MM.1S (cell line): ENCODE data around the gene STEAP2.

Source experiments
- EZH2 ChIP-seq: fragments of 300-600 bp; sonication (generic); optimal IDR thresholded peaks from 2 replicates; pipeline ENCODE3; 2017; ENCODE audit warnings: low read depth, mild to moderate bottlenecking, antibody characterized with exemption, low read length, mixed read lengths
- EZH2phosphoT487 ChIP-seq: fragments of 300-600 bp; sonication (generic); IDR thresholded peaks from 2 replicates; pipeline ENCODE4 v1.6.1; 2018; ENCODE audit warnings: antibody characterized with exemption, low read length
- TF ChIP-seq, protein P1 (sequence below): fragments of 300-600 bp; sonication (generic); IDR thresholded peaks from 2 replicates; pipeline ENCODE4 v1.5.1; 2016; ENCODE audit warnings: antibody characterized with exemption, low read length, mixed read lengths

GRCh38 chr7:90191648-90192047 is 19.9 kb upstream of the STEAP2 start:
- TF ChIP-seq, protein P1, sequence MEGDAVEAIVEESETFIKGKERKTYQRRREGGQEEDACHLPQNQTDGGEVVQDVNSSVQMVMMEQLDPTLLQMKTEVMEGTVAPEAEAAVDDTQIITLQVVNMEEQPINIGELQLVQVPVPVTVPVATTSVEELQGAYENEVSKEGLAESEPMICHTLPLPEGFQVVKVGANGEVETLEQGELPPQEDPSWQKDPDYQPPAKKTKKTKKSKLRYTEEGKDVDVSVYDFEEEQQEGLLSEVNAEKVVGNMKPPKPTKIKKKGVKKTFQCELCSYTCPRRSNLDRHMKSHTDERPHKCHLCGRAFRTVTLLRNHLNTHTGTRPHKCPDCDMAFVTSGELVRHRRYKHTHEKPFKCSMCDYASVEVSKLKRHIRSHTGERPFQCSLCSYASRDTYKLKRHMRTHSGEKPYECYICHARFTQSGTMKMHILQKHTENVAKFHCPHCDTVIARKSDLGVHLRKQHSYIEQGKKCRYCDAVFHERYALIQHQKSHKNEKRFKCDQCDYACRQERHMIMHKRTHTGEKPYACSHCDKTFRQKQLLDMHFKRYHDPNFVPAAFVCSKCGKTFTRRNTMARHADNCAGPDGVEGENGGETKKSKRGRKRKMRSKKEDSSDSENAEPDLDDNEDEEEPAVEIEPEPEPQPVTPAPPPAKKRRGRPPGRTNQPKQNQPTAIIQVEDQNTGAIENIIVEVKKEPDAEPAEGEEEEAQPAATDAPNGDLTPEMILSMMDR: no peak
- TF ChIP-seq EZH2phosphoT487 (no peak), EZH2 (no peak)
